ENCODE measurements around the gene ICOS. TPM values are rescaled to one million over a fixed set of nuclear protein-coding genes. Genes with fewer than 3 reads are reported as not detected.

The ICOS gene, protein sequence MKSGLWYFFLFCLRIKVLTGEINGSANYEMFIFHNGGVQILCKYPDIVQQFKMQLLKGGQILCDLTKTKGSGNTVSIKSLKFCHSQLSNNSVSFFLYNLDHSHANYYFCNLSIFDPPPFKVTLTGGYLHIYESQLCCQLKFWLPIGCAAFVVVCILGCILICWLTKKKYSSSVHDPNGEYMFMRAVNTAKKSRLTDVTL
- total RNA-seq = not detected in 2 replicates

GRCh38 chr2:203936535-203936934 lies at the start of gene ICOS:
ICOS (plus strand) TSS chr2:203936763; CDS start chr2:203936815, 52 bp downstream.

Other genes with a start within 250 kb of the ICOS start
- under 0.01 TPM in 1 of 2 replicates, not detected in the other for gene CD28, start 230.1 kb upstream of the ICOS start, total RNA-seq
- under 0.01 and 1.7 TPM in 2 replicates for gene CTLA4, start 69.0 kb upstream of the ICOS start, total RNA-seq